Suprapubic skin (tissue), 2 donors: ENCODE results near the gene TEAD1.

Source experiments
- EP300 ChIP-seq: sonication (generic); formaldehyde crosslinking; IDR thresholded peaks from one replicate; pipeline ENCODE4 v1.6.1; 2017; ENCODE audit warnings: antibody characterized with exemption
- POLR2A ChIP-seq, 2 donors: fragments of 450-650 bp; IDR thresholded peaks; one replicate each; pipeline ENCODE4 v1.6.1; 2017; ENCODE audit warnings: antibody characterized with exemption in 2 of 2, mild to moderate bottlenecking in 2 of 2, moderate library complexity in 2 of 2

- TF ChIP-seq EP300 (no peak), POLR2A (IDR thresholded peaks at IDR 0.05) (no peak)
Observed at GRCh38 chr11:12848413-12848812, 174.2 kb downstream of the TEAD1 start.
